ENCODE measurements around the gene IL19.

Gene IL19

DNA sequence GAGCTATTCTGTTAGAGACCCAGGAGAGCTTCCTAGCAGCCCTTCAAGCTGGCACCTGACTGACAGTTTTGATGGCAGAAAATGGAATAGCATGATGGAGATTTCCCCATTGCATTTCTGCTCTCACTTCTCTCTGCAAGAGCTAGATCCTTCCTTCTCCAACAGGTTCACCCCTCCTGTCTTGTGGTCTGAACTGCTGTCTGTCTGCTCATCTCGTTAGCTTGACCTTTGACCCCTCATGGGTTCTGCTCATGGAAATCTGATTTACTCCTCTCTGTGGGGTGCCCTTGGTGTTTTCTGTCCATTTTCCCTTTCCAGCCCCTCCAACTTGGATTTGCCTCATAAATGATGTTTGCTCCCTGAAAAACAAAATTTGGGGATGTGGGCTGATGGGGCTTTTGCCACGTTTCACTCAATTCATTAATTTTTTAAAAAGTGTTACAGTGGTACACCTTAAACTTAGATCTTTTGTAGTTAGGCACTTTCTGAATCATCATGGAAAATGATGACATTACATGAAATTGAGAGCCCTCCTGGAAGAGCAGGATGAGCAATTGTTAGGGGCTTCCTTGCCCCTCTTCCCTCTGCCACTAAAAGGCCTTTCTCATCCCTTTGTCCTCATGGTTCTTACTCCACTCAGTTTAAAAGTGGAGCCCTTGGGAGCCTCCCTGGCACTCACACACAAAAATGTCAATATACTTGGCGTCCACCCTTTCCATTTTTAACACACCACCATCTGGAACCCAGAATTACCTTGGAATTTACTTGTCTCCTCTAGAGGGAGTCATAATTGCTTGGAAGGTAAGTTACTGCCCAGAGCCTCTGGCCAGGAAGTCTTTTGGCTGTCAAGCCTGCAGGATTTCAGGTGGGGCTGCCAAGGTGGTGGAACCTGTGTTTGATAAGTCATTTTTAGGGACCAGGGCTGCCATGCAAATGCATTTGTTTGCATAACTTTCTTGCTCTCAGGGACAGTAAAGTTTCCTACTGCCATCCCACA is 31.9 kb upstream of the IL19 start:
- ChIA-PET POLR2A (ENCODE audit: low non-redundant PET) (no interaction called here), CTCF (interaction anchor here (0.8 to 1.7 kb wide), 7 partner anchors 12 to 260 kb away, joined by 3 to 10 read pairs (median 4); no protein-coding TSS in a partner anchor)
- H3K27ac ChIP-seq: no peak overlapping the region
- peak; percentile 66 for DNase-seq (ENCODE audit: low spot score)
- TF ChIP-seq, protein P1, sequence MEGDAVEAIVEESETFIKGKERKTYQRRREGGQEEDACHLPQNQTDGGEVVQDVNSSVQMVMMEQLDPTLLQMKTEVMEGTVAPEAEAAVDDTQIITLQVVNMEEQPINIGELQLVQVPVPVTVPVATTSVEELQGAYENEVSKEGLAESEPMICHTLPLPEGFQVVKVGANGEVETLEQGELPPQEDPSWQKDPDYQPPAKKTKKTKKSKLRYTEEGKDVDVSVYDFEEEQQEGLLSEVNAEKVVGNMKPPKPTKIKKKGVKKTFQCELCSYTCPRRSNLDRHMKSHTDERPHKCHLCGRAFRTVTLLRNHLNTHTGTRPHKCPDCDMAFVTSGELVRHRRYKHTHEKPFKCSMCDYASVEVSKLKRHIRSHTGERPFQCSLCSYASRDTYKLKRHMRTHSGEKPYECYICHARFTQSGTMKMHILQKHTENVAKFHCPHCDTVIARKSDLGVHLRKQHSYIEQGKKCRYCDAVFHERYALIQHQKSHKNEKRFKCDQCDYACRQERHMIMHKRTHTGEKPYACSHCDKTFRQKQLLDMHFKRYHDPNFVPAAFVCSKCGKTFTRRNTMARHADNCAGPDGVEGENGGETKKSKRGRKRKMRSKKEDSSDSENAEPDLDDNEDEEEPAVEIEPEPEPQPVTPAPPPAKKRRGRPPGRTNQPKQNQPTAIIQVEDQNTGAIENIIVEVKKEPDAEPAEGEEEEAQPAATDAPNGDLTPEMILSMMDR (conservative IDR thresholded peaks at IDR 0.05; ENCODE audit: low read depth): 0 out of 2 replicates have a peak, but pooled peaks have one; percentile 23

DNA sequence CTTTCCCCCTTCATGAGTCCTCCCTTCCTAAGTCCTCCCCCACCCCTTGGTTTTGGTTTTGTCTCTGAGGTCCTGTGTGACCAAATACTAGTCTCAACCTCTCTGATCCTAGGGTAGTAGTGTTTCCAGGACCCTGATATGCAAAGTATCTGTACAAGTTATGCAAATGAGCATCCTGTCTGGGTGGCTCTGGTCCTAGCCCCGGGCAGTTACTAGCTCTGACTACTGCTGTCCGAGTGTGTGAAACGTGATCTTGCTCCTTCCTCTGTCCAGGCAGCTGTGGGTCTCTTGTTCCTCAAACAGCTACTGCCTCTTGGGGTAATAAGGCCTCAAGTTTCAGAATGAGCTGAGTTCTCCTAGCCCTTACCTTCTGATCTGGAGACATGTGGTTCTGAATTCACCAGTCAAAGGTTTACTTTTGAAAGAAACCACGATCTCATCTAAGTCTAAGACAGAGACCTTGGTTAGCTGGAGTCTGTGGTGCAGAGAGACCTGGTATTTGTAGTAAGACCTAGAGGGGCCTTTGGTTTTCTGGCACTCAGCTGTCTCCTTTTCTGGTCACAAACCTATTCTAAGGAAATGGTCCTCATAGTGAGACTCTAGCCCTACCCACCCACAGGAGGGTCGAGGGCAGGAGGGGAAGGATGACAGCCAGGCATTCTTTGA is 31.0 kb upstream of the IL19 start:
- ChIA-PET CTCF (interaction anchor here (0.5 to 1.7 kb wide), 6 partner anchors 9 to 335 kb away, joined by 3 to 10 read pairs (median 4); no protein-coding TSS in a partner anchor), POLR2A (ENCODE audit: low non-redundant PET) (interaction anchor here (0.7 kb wide), 1 partner anchor 87 kb away, joined by 3 read pairs; no protein-coding TSS in a partner anchor)

DNA sequence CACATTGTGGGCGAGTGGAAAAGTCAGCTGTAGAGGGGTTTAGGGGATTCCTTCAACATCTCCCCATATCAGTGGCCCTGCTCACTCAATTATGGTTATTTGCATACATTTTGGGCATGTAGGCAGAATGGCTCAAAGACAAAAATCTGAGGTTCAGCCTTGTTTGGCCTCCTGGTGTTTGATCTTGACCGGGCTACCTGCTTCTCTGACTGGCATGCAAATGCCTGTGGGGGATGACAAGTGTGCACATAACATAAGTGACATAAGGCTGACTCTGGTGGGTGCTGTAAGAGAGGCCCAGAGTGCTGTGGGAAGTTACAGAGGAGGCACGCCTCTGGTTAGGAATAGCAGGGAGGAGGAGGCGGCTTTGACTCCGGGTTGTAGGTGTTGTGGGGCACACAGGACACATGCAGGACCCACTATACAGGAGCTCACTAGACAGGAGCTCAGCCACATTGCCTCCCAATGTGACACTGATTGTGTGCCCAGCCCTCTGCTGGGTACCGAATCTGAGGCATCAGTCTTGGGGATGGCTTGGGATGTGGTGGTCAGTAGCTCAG is 29.4 kb upstream of the IL19 start:
- POLR2A ChIA-PET (ENCODE audit: low non-redundant PET): no interaction called here
- CTCF ChIA-PET: interaction anchor here (0.6 to 1.9 kb wide), 2 partner anchors 15 to 365 kb away, joined by 3 to 10 read pairs; no protein-coding TSS in a partner anchor

More for the DNA sequence above, 31.0 kb upstream of the IL19 start:
- H3K27ac ChIP-seq: no peak overlapping the region
- no peak for DNase-seq (ENCODE audit: low spot score)
- TF ChIP-seq, protein P1 (conservative IDR thresholded peaks at IDR 0.05; ENCODE audit: low read depth): no peak

DNA sequence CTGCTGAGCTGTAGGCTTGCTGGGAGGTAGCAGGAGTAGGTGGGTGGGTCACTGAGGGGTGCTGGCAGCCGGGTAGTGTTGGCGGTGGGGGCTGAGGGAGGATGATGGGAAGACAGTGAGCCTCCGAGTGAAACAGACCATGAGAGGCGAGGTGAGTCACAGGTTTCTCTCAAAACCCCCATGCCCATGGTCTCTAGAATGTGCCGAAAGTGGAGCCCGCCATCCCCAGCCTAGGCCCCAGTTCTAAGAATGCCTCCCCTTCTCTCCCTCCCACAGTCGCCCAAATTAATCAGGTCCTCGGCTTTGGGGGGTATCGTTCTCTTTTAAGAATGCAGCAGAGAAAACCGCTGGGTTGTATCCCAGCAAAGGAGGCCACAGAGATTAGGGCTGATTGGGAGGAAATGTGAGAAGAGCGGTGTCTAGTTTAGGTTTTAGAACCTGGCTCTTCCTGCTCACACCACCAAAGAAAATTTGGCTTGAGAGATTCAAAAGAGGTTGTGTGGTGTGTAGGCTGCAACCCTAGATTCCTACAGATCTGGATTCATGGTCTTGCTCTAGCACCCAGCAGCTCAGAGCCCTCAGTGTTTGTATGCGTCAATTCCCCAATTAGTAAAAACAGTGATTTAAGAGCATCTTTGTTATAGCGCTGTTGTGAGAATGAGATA is 27.7 kb upstream of the IL19 start:
- ChIA-PET CTCF (interaction anchor here (0.6 to 1.1 kb wide), 3 partner anchors 66 to 184 kb away, joined by 3 read pairs; no protein-coding TSS in a partner anchor), POLR2A (ENCODE audit: low non-redundant PET) (no interaction called here)
- TF ChIP-seq, protein P1 (conservative IDR thresholded peaks at IDR 0.05; ENCODE audit: low read depth): no peak
- no peak for DNase-seq (ENCODE audit: low spot score)
- H3K27ac ChIP-seq: no peak overlapping the region

More for the DNA sequence above, 29.4 kb upstream of the IL19 start:
- no peak for DNase-seq (ENCODE audit: low spot score)
- TF ChIP-seq, protein P1 (conservative IDR thresholded peaks at IDR 0.05; ENCODE audit: low read depth): no peak
- no peak overlapping the region for H3K27ac ChIP-seq

DNA sequence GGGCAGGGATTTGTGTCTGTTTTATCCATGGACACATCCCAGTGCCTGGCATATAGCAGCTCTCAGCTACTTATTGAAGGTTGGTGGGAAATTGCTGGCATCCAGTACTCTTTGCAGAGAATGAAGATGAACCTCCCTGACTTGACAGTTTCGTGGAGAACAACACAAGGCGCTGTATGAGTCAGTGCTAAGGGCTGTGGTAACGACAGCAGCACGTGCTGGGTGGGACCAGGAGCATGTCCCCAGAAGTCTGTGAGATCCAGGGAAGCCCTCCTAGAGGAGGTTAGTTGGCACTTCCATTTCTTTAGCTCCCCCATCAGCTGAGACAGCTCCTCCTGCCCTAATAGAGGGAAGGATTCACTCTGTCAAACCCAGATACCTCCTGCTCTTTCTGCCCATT is 25.9 kb upstream of the IL19 start:
- CTCF ChIA-PET: interaction anchor here (0.6 to 0.7 kb wide), 4 partner anchors 11 to 297 kb away, joined by 3 to 9 read pairs (median 5); no protein-coding TSS in a partner anchor
- TF ChIP-seq, protein P1 (conservative IDR thresholded peaks at IDR 0.05; ENCODE audit: low read depth): no peak
- no peak overlapping the region for H3K27ac ChIP-seq
- no peak for DNase-seq (ENCODE audit: low spot score)
- POLR2A ChIA-PET (ENCODE audit: low non-redundant PET): no interaction called here

All from RWPE1 (cell line).